Lower lobe of right lung (tissue), 2 donors: ENCODE results near the gene PMFBP1. TPM values are rescaled to one million over a fixed set of nuclear protein-coding genes. Genes with fewer than 3 reads are reported as not detected.

Experiments
- ATAC-seq, 2 donors: fragments of 200-7000 bp; cut with Tn5 transposase; one replicate each; pipeline ENCODE4 v1.9.1; 2020 to 2022; ENCODE audit warnings: mild to moderate bottlenecking in 2 of 2, moderate library complexity in 2 of 2
- DNase-seq: peaks from one replicate; pipeline ENCODE4 v3.0.0-alpha.2; 2020
- H3K27ac ChIP-seq: fragments of 200-600 bp; one replicate; pipeline ENCODE4 v1.8.0; 2022
- H3K27me3 ChIP-seq: fragments of 200-600 bp; one replicate; pipeline ENCODE4 v1.8.0; 2022; ENCODE audit warnings: low read depth
- H3K36me3 ChIP-seq: fragments of 200-600 bp; one replicate; pipeline ENCODE4 v1.8.0; 2022; ENCODE audit warnings: mild to moderate bottlenecking
- H3K4me1 ChIP-seq: fragments of 200-600 bp; one replicate; pipeline ENCODE4 v1.8.0; 2022
- H3K4me3 ChIP-seq: fragments of 200-600 bp; one replicate; pipeline ENCODE4 v1.8.0; 2022; ENCODE audit warnings: mild to moderate bottlenecking
- H3K9me3 ChIP-seq: fragments of 200-600 bp; one replicate; pipeline ENCODE4 v1.8.0; 2022
- intact Hi-C: fragments of 100-400 bp; cut with DNase I; formaldehyde crosslinking; loops from one replicate; pipeline ENCODE4 v1.11.0; 2022
- total RNA-seq: library from RNA; stranded (reverse); fragmentation: NEBNext Ultra II Directional; extraction: Animal tissue kit (Norgen Biotek cat#: 25700); gene quantifications from one replicate; pipeline ENCODE4 v1.2.1, GENCODE V29; 2021
- TF ChIP-seq, protein P1 (sequence below): fragments of 200-600 bp; IDR thresholded peaks from one replicate; pipeline ENCODE4 v1.8.0; 2022; ENCODE audit warnings: antibody characterized with exemption, mild to moderate bottlenecking
- donor health status: DM: no; HTN: yes; CAD: no; lungs with severe emphysema.

Gene PMFBP1
- total RNA-seq, 1 donor from 2014 or later = 0.62 TPM

DNA sequence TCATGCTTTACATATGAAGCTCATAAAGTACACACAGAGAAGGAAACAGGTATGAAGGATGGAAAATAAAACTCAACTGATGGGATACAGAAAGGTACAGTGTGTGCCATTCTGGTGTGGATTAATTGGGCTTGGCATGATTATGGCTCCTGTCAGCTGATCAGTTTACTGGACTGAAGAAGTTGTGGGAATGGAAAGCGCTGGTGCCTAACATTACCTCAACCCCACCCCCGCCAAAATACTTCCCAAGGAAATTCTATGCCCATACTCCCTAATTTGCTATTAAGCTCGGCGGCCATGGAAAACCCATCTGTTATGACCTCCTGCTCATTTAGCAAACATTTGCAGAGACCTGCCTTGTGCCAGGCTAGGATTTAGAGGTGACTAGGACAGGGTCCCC is 16.6 kb upstream of the PMFBP1 start:
- Histone ChIP-seq H3K27ac (no peak overlapping the region), H3K4me3 (no peak overlapping the region), H3K27me3 (no peaks in the 10 kb centered on the region), H3K4me1 (no peaks in the 10 kb centered on the region), H3K36me3 (no peaks in the 10 kb centered on the region), H3K9me3 (no peaks in the 10 kb centered on the region)
- TF ChIP-seq, protein P1, sequence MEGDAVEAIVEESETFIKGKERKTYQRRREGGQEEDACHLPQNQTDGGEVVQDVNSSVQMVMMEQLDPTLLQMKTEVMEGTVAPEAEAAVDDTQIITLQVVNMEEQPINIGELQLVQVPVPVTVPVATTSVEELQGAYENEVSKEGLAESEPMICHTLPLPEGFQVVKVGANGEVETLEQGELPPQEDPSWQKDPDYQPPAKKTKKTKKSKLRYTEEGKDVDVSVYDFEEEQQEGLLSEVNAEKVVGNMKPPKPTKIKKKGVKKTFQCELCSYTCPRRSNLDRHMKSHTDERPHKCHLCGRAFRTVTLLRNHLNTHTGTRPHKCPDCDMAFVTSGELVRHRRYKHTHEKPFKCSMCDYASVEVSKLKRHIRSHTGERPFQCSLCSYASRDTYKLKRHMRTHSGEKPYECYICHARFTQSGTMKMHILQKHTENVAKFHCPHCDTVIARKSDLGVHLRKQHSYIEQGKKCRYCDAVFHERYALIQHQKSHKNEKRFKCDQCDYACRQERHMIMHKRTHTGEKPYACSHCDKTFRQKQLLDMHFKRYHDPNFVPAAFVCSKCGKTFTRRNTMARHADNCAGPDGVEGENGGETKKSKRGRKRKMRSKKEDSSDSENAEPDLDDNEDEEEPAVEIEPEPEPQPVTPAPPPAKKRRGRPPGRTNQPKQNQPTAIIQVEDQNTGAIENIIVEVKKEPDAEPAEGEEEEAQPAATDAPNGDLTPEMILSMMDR = no peak
- intact Hi-C loops = no loop called here
- DNase-seq = no peak
- ATAC-seq = no peak

DNA sequence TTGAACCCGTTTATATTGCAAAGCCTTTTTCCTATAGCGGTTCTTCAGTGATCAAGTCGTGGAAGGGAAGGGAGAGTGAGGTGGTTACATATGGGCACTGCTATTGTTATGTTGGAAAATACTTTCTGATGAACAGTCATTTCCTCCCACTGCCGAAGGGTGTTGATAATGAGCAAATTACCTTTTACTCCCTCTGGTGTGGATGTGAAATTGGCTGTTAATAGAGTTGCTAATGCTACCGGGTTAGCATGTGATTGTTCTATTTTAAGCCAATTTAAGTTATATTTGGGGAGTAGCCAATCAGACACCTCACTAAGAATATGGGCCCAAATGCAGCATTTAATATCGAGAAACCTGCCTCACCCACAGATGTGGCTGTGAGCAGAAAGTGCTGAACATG is 15.6 kb upstream of the PMFBP1 start:
- H3K36me3 ChIP-seq = no peaks in the 10 kb centered on the region
- DNase-seq (no peak), ATAC-seq (no peak)
- no peak overlapping the region for H3K27ac ChIP-seq
- intact Hi-C loops = no loop called here
- H3K4me1 ChIP-seq = no peaks in the 10 kb centered on the region
- TF ChIP-seq, protein P1 = no peak
- no peaks in the 10 kb centered on the region for H3K27me3 ChIP-seq
- no peaks in the 10 kb centered on the region for H3K9me3 ChIP-seq
- no peak overlapping the region for H3K4me3 ChIP-seq

DNA sequence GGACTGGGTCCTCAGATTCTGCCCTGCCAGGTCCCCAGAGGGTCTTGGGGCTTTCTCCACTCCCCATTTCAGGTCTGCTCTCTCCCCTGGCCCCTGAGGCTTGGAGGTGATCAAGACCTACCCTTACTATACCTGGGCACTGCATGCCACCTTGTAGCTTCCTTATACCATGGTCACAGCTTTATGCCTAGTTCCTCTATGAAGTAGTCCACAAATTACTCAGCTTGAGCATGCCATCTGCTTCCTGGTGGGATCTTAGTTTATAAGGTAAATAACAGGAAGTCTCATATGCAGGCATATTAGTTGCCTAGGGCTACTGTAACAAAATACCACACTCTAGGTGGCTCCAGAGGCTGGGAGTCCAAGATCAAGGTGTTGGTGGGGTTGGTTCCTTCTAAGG is 11.0 kb upstream of the PMFBP1 start:
- Histone ChIP-seq H3K36me3 (no peaks in the 10 kb centered on the region), H3K9me3 (no peaks in the 10 kb centered on the region), H3K27ac (no peak overlapping the region), H3K4me3 (no peak overlapping the region), H3K27me3 (no peaks in the 10 kb centered on the region), H3K4me1 (no peaks in the 10 kb centered on the region)
- DNase-seq (no peak), ATAC-seq (no peak)
- intact Hi-C loops = no loop called here
- TF ChIP-seq, protein P1 = no peak

DNA sequence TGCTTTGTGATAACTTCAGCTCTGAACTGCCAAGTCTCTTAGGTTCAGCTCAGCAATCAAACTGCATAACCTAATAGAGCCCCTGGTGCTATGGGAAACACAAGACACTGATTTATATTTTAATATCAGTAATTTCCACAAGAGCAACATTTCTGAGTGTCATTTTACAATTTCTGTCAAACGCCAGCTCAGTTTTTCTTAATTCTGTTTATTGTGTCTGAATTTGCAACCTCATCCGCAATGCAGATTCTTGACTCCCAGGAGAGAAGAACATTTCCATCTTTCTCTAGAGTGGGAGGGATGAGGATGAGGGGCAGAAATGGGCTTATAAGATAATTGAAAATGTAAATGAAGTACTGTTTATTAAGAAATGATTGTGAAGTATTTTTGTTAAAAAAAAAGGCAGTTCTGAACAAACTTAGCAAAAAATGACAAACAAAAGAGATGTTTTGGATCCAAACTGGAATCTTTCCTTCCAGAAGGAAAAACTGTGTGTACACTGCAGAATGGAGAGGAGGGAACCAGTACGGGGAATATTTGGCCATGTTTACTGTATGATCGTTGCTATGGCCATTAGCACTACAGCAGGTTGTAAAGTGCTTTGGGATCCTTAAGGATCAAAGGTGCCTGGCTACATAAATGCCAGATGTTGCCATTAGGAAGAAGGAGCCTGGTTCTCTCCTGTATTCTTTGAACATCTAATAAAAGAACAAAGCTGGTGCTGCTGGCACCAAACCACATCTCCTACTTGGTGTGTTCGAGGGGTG is 7.4 kb upstream of the PMFBP1 start:
- intact Hi-C loops = no loop called here
- TF ChIP-seq, protein P1 = no peak
- no peaks in the 10 kb centered on the region for H3K4me1 ChIP-seq
- DNase-seq = no peak
- no peak for ATAC-seq
- no peak overlapping the region for H3K27ac ChIP-seq
- H3K27me3 ChIP-seq = no peaks in the 10 kb centered on the region
- H3K4me3 ChIP-seq = no peak overlapping the region
- no peaks in the 10 kb centered on the region for H3K36me3 ChIP-seq
- no peaks in the 10 kb centered on the region for H3K9me3 ChIP-seq

DNA sequence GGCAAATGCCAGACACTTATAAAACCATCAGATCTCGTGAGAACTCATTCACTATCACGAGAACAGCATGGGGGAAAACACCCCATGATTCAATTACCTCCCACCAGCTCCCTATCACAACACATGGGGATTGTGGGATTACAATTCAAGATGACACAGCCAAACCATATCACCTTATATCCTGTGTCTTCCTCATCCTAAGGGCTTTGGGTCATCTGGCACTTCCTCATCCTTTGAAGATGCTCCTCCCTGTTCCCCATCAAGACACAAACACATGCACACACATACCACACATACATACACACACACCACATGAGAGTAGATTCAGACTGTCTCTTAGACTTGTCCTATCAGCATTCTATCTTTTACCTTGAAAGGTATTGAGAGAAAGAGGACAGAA is 2.8 kb upstream of the PMFBP1 start:
- H3K27me3 ChIP-seq = no peaks in the 10 kb centered on the region
- H3K4me3 ChIP-seq = no peak overlapping the region
- peak in 1 of 2 donors; percentile 32 for ATAC-seq
- TF ChIP-seq, protein P1 = no peak
- no peak for DNase-seq
- intact Hi-C loops = no loop called here
- H3K27ac ChIP-seq = no peak overlapping the region
- no peaks in the 10 kb centered on the region for H3K9me3 ChIP-seq
- no peaks in the 10 kb centered on the region for H3K4me1 ChIP-seq
- no peaks in the 10 kb centered on the region for H3K36me3 ChIP-seq
